Astrocyte of the hippocampus (primary cell): ENCODE measurements around the gene ATP13A4.

Experiments used
- DNase-seq: peaks from one replicate; pipeline ENCODE4 v3.0.0; 2011; ENCODE audit warnings: low read depth, low spot score

ATP13A4 gene

DNA sequence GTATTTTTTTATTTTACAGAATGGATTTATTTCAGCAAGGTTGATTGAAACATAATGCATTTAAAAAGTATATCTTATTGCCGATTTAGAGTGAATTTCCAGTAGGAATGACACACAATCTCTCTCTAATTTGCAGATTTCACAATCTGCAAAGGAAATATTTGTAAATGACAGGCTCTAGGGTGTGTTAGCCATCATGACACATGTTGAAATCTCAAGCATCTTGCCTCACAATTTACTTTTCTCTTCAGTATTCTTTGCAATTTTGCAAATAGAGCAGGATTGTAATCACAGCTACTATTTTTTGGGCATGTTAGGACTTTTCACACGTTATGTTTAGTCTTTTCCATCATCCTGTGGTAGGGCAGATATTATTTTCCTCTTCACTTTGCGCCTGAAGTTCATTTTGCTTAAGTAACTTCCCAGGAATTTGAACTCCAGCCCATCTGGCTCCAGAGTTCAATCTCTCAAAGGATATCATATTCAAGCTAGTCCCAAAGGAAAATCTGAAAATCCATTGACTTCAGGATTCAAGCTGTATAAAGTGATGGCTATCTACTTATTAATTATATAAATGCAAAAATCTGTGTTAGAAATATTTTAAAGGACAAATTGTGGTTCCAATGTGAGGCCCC lies 55.4 kb downstream of the ATP13A4 start:
- no peak for DNase-seq

- no peak for DNase-seq
Measured at GRCh38 chr3:193498215-193498614, 56.5 kb downstream of the ATP13A4 start.

GRCh38 chr3:193496658-193497057 lies 58.0 kb downstream of the ATP13A4 start:
- DNase-seq = no peak

DNA sequence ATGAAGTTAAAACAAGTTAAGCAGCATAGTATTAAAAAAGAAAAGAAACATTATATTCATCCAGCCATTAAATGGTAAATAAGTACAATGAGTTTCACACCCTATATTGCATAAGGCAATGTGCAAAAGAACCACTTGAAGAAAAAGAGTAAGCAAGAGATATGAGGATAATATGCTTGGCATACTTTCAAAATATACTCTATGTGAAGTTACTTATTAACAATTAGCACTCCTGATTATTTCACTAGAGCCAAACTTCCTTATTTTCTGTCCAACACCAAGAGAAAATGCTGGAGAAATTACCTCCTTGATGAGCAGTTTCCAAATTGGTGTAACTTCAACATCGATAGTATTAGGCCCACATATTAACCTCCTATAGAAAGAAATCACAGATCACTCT lies 63.7 kb downstream of the ATP13A4 start:
- DNase-seq = no peak

GRCh38 chr3:193490580-193490979 lies 64.1 kb downstream of the ATP13A4 start:
- no peak for DNase-seq

- no peak for DNase-seq
Measured at GRCh38 chr3:193489949-193490348, 64.7 kb downstream of the ATP13A4 start.

GRCh38 chr3:193488741-193489140 lies 66.0 kb downstream of the ATP13A4 start:
- DNase-seq = no peak

DNA sequence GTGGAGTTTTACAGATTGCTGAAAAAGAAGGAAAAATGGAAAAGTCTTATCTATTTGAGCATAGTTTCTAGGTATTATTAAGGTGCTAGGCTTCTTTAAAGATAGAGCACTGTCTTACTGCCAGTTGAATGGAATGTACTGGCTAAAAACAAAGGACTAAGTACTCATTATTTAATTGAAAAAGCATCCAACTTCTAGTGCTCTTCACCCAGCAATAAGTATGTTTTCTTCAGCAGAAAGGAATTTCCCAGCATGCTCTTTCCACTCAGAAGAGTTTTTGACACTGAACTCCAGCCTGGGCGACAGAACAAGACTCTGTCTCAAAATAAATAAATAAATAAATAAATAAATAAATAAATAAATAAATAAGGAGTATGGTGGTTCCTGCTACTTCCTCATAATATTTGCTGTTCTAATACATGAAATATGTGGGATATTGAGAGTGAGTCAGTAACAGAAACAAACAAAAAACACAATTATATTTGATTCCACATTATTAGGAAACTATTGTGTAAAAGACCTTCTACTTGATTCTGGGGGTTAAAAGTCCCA lies 70.6 kb downstream of the ATP13A4 start:
- DNase-seq = peak; percentile 32

DNA sequence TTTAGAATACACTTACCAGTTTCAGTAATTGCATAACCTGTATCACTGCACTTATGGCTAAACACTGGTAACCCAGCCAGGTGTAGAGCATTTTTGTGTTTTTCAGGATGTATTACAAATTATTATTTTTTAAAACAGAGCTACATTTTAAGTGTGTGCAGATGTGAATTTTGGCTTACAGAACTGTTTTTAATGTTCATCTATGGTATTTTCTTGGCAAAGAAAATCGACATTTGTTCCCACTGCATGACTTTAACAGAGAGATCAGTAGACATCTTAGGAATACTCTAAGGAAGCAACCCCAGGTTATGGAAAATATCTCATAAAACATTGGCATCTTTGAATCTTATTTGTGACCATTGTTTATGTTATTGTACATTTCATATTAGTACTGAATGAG lies 73.3 kb downstream of the ATP13A4 start:
- no peak for DNase-seq

- DNase-seq = no peak
Measured at GRCh38 chr3:193474446-193474845, 80.2 kb downstream of the ATP13A4 start.

DNA sequence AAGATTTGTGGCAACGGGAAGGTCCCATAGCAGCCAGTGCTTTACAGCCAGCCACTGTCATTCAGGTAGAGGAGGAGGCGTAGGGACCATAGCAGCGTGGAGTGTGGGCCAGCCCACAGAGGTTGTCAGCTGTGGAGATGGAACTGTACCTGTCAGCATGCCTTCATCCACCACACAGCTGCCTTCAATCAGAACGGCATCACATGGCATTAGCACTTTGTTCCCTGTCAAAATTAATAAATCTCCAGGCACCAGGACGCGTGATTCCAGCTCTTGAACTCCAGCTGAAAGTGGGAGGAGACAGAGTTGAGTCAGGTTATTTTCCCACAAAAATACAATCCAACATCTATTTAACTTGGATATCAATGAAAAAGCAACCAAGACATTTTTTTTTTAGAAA lies 84.0 kb downstream of the ATP13A4 start:
- DNase-seq = no peak

DNA sequence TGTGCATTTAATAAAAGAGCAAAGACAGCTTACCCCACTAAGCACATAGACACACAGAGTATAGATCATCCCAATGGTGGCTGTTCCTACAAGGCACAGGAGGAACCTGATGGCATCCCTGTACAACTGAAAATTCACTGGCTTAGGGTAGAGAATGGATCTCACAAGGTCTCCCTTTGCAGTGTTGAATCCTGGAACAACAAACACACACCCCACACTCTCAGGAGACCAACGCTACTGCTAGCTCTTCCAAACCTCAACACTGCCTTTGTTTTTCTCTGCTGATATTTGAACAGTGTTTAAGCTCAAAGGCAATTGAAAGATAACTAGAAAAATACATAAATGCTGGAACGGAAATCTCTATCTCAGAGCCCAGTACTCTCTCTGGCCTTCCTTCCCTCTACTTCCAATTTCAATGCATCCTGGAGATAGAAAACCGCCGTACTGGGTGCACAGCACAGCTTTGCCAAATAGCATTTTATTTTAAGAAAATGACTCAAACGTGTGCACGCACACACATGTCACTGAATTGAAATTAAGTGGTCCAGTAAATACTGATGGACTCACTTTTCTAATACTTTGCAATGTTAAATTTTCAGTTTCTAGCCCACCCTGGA lies 88.6 kb downstream of the ATP13A4 start:
- no peak for DNase-seq

DNA sequence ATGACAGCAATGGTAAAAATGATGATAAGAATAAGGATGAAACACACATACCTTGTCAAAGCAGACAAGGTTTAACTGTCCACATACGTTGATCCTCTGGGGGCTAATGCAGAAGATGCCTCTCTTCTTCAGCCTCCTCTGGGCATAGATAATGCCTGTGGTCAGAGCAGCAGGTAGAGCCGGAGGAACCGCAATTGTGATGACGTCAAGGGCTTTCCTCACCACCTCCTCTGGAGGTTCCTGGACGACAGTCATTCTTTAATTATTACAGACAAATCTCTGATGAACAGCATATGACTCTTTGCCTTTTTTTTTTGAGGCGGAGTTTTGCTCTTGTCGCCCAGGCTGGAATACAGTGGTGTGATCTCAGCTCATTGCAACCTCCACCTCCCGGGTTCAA lies 89.8 kb downstream of the ATP13A4 start:
- DNase-seq = no peak

DNA sequence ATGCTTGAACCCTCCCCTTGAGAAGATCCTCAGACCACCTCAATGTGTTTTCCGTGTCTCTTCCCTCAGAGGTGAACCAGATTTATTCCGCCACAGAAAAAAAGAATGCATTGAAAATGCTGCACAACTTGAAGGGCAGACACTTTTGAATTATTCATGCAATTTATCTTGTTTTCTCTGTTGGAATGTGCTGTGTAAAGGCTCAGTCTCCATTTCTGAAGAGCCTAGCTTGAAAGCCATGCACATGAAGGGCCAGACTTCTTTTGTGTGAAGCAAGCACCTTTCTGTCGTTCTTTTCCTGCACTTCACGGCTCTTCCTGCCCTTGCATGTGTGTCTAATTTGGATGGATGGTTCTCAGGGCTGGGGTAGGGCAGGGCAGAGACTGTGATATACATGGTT lies 97.2 kb downstream of the ATP13A4 start:
- peak; percentile 11 for DNase-seq

DNA sequence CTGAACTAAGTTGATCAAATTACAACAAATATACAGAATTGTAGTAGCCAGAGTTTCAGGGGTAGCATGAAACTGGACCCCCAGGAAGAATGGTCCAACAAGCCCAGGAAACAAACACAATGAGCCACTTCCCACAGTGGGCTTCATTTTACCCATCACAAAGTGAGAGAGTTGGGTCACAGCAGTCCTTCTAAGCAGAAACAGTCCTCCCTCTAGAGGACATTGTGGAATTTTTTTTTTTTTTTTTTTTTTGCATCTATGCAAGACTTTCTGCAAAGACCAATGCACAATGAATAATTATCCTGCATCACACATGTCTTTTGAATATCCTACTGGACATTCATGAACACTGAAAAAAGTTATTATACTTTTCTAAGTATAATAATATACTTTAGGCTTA lies 102.4 kb downstream of the ATP13A4 start:
- DNase-seq = peak; percentile 7

GRCh38 chr3:193451902-193452301 lies 102.8 kb downstream of the ATP13A4 start:
- DNase-seq = no peak

GRCh38 chr3:193446965-193447602 lies 107.6 kb downstream of the ATP13A4 start:
- no peak for DNase-seq

GRCh38 chr3:193439423-193439822 lies 115.3 kb downstream of the ATP13A4 start:
- DNase-seq = no peak

GRCh38 chr3:193418576-193419373 lies 135.9 kb downstream of the ATP13A4 start:
- no peak for DNase-seq

GRCh38 chr3:193416629-193417028 lies 138.1 kb downstream of the ATP13A4 start:
- DNase-seq = no peak

DNA sequence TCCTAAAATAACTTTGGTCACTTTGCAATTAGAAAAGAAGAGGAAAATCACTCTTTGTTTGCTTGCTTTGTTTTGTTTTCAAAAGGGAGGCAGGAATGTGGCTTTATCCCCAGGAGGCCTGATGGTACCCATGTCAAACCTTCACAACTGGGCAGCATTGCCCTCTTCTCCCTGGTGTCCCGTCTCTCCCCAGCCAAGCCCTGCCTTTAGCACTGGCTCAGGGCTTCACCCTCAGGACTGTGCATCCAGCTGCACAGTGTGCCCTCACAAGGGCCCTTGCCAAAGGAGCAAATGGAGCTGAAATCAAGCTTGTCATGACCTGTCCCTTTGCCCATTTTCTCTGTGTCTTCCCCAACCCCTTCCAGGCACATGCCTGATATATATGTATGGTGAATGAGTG lies 147.0 kb downstream of the ATP13A4 start:
- DNase-seq = no peak

- no peak for DNase-seq
Measured at GRCh38 chr3:193407112-193407511, 147.6 kb downstream of the ATP13A4 start.
